HCT116 (cell line): ENCODE results near the gene BOD1. TPM values are rescaled to one million over a fixed set of nuclear protein-coding genes. Genes with fewer than 3 reads are reported as not detected.

ENCODE experiments used
- ATAC-seq: fragments of 200-7000 bp; cut with Tn5 transposase; 2 replicates; pipeline ENCODE4 v1.9.1; 2020; ENCODE audit warnings: mild to moderate bottlenecking, moderate library complexity
- BruUV-seq: library from RNA; stranded (reverse); fragments of 400-500 nt; replicated peaks from 2 replicates; lab custom pipeline; 2021; lab: Mats Ljungman, UMichigan
- CTCF ChIA-PET: fragments of 300-600 bp; sonication (Branson Sonifier 250); formaldehyde crosslinking; loops from one replicate; lab custom pipeline; 2021; ENCODE audit warnings: antibody characterized with exemption; lab: Charles Lee
- POLR2A ChIA-PET: fragments of 300-600, 350-600 bp; sonication (Branson Sonifier 250); formaldehyde crosslinking; loops from one replicate; lab custom pipeline; 2021; ENCODE audit warnings: antibody characterized with exemption; lab: Charles Lee
- RAD21 ChIA-PET, 2 experiments: fragments of 300-600 bp; sonication (Branson Sonifier 250); formaldehyde crosslinking; loops; one replicate each; lab custom pipeline; 2023; ENCODE audit warnings: low total read pairs in 2 of 2; ENCODE audit not compliant: uncharacterized antibody in 2 of 2, unreplicated experiment in 2 of 2, low non-redundant PET in 1 of 2; lab: Charles Lee
- DNase-seq: peaks from one replicate; pipeline ENCODE4 v3.0.0-alpha.2; 2010; ENCODE audit warnings: low read depth, low spot score
- H2AFZ ChIP-seq: fragments of 200-600 bp; shearing (Covaris generic), sonication (generic); 2 replicates; pipeline ENCODE4 v1.6.1; 2017; ENCODE audit warnings: low read depth, mixed run types, mixed read lengths, antibody characterized with exemption, low read length; ENCODE audit not compliant: poor library complexity, severe bottlenecking
- H3K27ac ChIP-seq: 2 replicates; pipeline ENCODE4 v1.5.1; 2012; ENCODE audit warnings: low read depth, low read length
- H3K27me3 ChIP-seq: fragments of 200-600 bp; sonication (generic); 2 replicates; pipeline ENCODE4 v1.6.1; 2016; ENCODE audit warnings: mixed run types, low read length, mixed read lengths; ENCODE audit not compliant: insufficient read depth
- H3K36me3 ChIP-seq, 2 experiments: fragments of 200-500 bp in 1 of 2; fragments of 200-600 bp in 1 of 2; sonication (Bioruptor generic) in 1 of 2; sonication (generic) in 1 of 2; 2 replicates each; pipeline versions ENCODE4 v1.5.1 to v1.6.1; 2014 to 2016; ENCODE audit warnings: low read length in 2 of 2, inconsistent platforms in 1 of 2, mixed read lengths in 1 of 2, mixed run types in 1 of 2; ENCODE audit not compliant: insufficient read depth in 2 of 2, control insufficient read depth in 1 of 2
- H3K4me1 ChIP-seq, 2 experiments: fragments of 200-600 bp in 1 of 2; sonication (generic) in 1 of 2; 2 replicates each; pipeline versions ENCODE4 v1.5.1 to v1.6.1; 2012 to 2017; ENCODE audit warnings: low read length in 2 of 2, inconsistent platforms in 1 of 2, mild to moderate bottlenecking in 1 of 2, mixed read lengths in 1 of 2, mixed run types in 1 of 2, moderate library complexity in 1 of 2; ENCODE audit not compliant: insufficient read depth in 2 of 2, control insufficient read depth in 1 of 2
- H3K4me2 ChIP-seq: fragments of 200-600 bp; sonication (generic); 2 replicates; pipeline ENCODE4 v1.6.1; 2017; ENCODE audit warnings: mixed run types, low read length, mixed read lengths
- H3K4me3 ChIP-seq, 2 experiments: fragments of 200-600 bp in 1 of 2; sonication (generic) in 1 of 2; replicated peaks in 1 of 2; 2 replicates each; pipeline ENCODE4 v1.5.1; 2011 to 2016; ENCODE audit warnings: low read length in 2 of 2, control low read depth in 1 of 2, low read depth in 1 of 2, mild to moderate bottlenecking in 1 of 2, mixed read lengths in 1 of 2, mixed run types in 1 of 2
- H3K79me2 ChIP-seq: fragments of 200-600 bp; sonication (generic); 2 replicates; pipeline ENCODE4 v1.6.1; 2017; ENCODE audit warnings: mild to moderate bottlenecking, mixed run types, low read length, moderate library complexity, mixed read lengths; ENCODE audit not compliant: insufficient read depth
- H3K9ac ChIP-seq: fragments of 200-600 bp; sonication (generic); 2 replicates; pipeline ENCODE4 v1.6.1; 2016; ENCODE audit warnings: low read length, mixed read lengths
- H3K9me2 ChIP-seq: fragments of 200-600 bp; sonication (generic), shearing (Covaris generic); 2 replicates; pipeline ENCODE4 v1.6.1; 2017; ENCODE audit warnings: mixed run types, mild to moderate bottlenecking, moderate library complexity; ENCODE audit not compliant: insufficient read depth
- H3K9me3 ChIP-seq, 2 experiments: fragments of 200-500 bp in 1 of 2; fragments of 200-600 bp in 1 of 2; sonication (Bioruptor generic) in 1 of 2; sonication (generic) in 1 of 2; 2 replicates each; pipeline ENCODE4 v1.6.1; 2014 to 2017; ENCODE audit warnings: low read length in 2 of 2, mixed read lengths in 2 of 2, inconsistent platforms in 1 of 2, low read depth in 1 of 2, mild to moderate bottlenecking in 1 of 2, mixed run types in 1 of 2, moderate library complexity in 1 of 2; ENCODE audit not compliant: control insufficient read depth in 1 of 2, insufficient read depth in 1 of 2
- H4K20me1 ChIP-seq: fragments of 200-600 bp; sonication (generic), shearing (Covaris generic); 2 replicates; pipeline ENCODE4 v1.6.1; 2017; ENCODE audit warnings: mixed run types, mild to moderate bottlenecking, moderate library complexity; ENCODE audit not compliant: insufficient read depth
- CBX3 ChIP-seq: IDR thresholded peaks from 2 replicates; pipeline ENCODE4 v1.6.1; 2012; ENCODE audit warnings: low read depth
- CEBPB ChIP-seq: IDR thresholded peaks from 2 replicates; pipeline ENCODE4 v1.6.1; 2012; ENCODE audit warnings: low read depth
- EZH2 ChIP-seq: fragments of 200-600 bp; sonication (generic); IDR thresholded peaks from 2 replicates; pipeline ENCODE4 v1.6.1; 2017; ENCODE audit warnings: antibody characterized with exemption, mixed run types
- EZH2phosphoT487 ChIP-seq: fragments of 200-600 bp; IDR thresholded peaks from 2 replicates; pipeline ENCODE4 v1.6.1; 2018; ENCODE audit warnings: antibody characterized with exemption, borderline replicate concordance
- FOSL1 ChIP-seq: IDR thresholded peaks from 2 replicates; pipeline ENCODE4 v1.6.1; 2012; ENCODE audit warnings: low read depth
- JUND ChIP-seq: IDR thresholded peaks from 2 replicates; pipeline ENCODE4 v1.6.1; 2012
- POLR2A ChIP-seq: IDR thresholded peaks from 2 replicates; pipeline ENCODE4 v1.7.0; 2011; ENCODE audit warnings: borderline replicate concordance; ENCODE audit not compliant: insufficient read depth, insufficient read length; ENCODE audit errors: extremely low read depth
- POLR2AphosphoS5 ChIP-seq: IDR thresholded peaks from 2 replicates; pipeline ENCODE4 v1.6.1; 2011; ENCODE audit warnings: mild to moderate bottlenecking, low read depth, low read length, moderate library complexity
- RAD21 ChIP-seq: IDR thresholded peaks from 2 replicates; pipeline ENCODE4 v1.6.1; 2012; ENCODE audit warnings: low read depth, mild to moderate bottlenecking
- REST ChIP-seq: IDR thresholded peaks from 2 replicates; pipeline ENCODE4 v1.6.1; 2012; ENCODE audit warnings: low read depth
- SIN3A ChIP-seq: IDR thresholded peaks from 2 replicates; pipeline ENCODE4 v1.6.1; 2012; ENCODE audit warnings: low read depth
- SP1 ChIP-seq: IDR thresholded peaks from 2 replicates; pipeline ENCODE4 v1.6.1; 2012; ENCODE audit warnings: low read depth
- YY1 ChIP-seq: IDR thresholded peaks from 2 replicates; pipeline ENCODE4 v1.6.1; 2011; ENCODE audit warnings: low read length, low read depth, moderate library complexity, mild to moderate bottlenecking; ENCODE audit not compliant: insufficient replicate concordance; ENCODE audit errors: extremely low read depth
- ZNF274 ChIP-seq: fragments of 200-500 bp; sonication (Bioruptor generic); IDR thresholded peaks from 2 replicates; pipeline ENCODE4 v1.6.1; 2014; ENCODE audit warnings: mild to moderate bottlenecking, low read depth, low read length, inconsistent platforms
- intact Hi-C: fragments of 100-400 bp; cut with micrococcal nuclease; formaldehyde crosslinking; loops from 2 replicates; pipeline ENCODE4 v1.10.0; 2022
- total RNA-seq: library from RNA; stranded (reverse); gene quantifications from one replicate; pipeline ENCODE4 v1.2.1, GENCODE V29; 2021; ENCODE audit not compliant: unreplicated experiment
- TF ChIP-seq, protein P1 (sequence below): IDR thresholded peaks from 2 replicates; pipeline ENCODE4 v1.6.1; 2012
- TF ChIP-seq, protein P2 (sequence below): IDR thresholded peaks from 2 replicates; pipeline ENCODE4 v1.6.1; 2011; ENCODE audit warnings: mild to moderate bottlenecking, low read length, moderate library complexity; ENCODE audit not compliant: insufficient replicate concordance; ENCODE audit errors: extremely low read depth

The BOD1 gene
- total RNA-seq, 1 experiment from 2014 or later: 60.2 TPM

GRCh38 chr5:173627271-173627670, 10.8 kb upstream of the BOD1 start:
- ChIA-PET RAD21 (no interaction called here), CTCF (interaction anchor here (1.0 kb wide), 1 partner anchor 346 kb away, joined by 4 read pairs; no protein-coding TSS in a partner anchor), POLR2A (no interaction called here)
- Histone ChIP-seq H3K79me2 (no peaks in the 10 kb centered on the region), H3K36me3 (no peaks in the 10 kb centered on the region), H3K4me3 (no peak overlapping the region), H3K27me3 (peaks cover 4% of the 10 kb centered on the region; the same call in 1 of the 2 replicates), H3K4me1 (no peaks in the 10 kb centered on the region), H2AFZ (no peak overlapping the region), H3K4me2 (no peak overlapping the region), H3K9ac (no peak overlapping the region), H3K27ac (no peak overlapping the region), H3K9me3 (no peaks in the 10 kb centered on the region), H4K20me1 (no peaks in the 10 kb centered on the region), H3K9me2 (no peaks in the 10 kb centered on the region)
- TF ChIP-seq, protein P1, sequence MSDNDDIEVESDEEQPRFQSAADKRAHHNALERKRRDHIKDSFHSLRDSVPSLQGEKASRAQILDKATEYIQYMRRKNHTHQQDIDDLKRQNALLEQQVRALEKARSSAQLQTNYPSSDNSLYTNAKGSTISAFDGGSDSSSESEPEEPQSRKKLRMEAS: no peak
- TF ChIP-seq EZH2 (no peak), YY1 (no peak), POLR2A (no peak), RAD21 (no peak), SP1 (no peak), CEBPB (no peak), ZNF274 (no peak), FOSL1 (no peak), SIN3A (no peak), EZH2phosphoT487 (no peak), CBX3 (no peak), POLR2AphosphoS5 (no peak), REST (no peak), JUND (no peak)
- TF ChIP-seq, protein P2, sequence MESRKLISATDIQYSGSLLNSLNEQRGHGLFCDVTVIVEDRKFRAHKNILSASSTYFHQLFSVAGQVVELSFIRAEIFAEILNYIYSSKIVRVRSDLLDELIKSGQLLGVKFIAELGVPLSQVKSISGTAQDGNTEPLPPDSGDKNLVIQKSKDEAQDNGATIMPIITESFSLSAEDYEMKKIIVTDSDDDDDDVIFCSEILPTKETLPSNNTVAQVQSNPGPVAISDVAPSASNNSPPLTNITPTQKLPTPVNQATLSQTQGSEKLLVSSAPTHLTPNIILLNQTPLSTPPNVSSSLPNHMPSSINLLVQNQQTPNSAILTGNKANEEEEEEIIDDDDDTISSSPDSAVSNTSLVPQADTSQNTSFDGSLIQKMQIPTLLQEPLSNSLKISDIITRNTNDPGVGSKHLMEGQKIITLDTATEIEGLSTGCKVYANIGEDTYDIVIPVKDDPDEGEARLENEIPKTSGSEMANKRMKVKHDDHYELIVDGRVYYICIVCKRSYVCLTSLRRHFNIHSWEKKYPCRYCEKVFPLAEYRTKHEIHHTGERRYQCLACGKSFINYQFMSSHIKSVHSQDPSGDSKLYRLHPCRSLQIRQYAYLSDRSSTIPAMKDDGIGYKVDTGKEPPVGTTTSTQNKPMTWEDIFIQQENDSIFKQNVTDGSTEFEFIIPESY: no peak
- ATAC-seq (no peak), DNase-seq (no peak)
- intact Hi-C loops: no loop called here
- no TSS peak for BruUV-seq
